ENCODE results near the gene ITGAD. TPM values are rescaled to one million over a fixed set of nuclear protein-coding genes. Genes with fewer than 3 reads are reported as not detected.

ITGAD gene
- total RNA-seq, 2 donors from 2014 or later: 0.14 TPM; not detected in 1

DNA sequence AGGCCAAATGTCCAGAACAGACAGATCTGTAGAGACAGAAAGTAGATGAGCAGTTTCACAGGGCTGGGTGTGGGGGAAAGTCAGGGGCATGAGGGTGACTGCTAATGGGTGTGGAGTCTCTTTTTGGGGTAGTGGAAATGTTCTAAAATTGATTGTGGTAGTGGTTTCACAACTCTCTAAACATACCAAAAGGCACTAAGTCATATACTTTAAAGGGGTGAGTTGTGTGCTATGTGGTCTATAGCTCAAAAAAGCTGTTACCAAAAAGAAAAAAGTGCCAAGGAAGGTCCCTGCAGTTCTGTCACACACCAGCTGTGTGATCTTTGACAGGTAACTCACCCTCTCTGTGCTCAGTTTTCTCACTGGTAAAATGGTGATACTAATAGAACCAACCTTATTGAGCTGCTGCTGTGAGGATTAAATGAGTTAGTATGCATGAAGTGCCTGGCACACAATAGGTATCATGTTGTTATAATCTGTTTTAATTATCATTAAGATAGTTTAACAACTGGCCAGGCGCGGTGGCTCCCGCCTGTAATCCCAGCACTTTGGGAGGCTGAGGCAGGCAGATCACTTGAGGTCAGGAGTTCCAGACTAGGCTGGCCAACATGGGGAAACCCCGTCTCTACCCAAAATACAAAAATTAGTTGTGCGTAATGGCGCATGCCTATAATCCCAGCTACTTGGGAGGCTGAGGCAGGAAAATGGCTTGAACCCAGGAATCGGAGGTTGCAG is 27.8 kb upstream of the ITGAD start:
- ATAC-seq (ENCODE audit: insufficient number of reproducible peaks, low FRiP score, low read depth): no peak
- TF ChIP-seq, protein P1, sequence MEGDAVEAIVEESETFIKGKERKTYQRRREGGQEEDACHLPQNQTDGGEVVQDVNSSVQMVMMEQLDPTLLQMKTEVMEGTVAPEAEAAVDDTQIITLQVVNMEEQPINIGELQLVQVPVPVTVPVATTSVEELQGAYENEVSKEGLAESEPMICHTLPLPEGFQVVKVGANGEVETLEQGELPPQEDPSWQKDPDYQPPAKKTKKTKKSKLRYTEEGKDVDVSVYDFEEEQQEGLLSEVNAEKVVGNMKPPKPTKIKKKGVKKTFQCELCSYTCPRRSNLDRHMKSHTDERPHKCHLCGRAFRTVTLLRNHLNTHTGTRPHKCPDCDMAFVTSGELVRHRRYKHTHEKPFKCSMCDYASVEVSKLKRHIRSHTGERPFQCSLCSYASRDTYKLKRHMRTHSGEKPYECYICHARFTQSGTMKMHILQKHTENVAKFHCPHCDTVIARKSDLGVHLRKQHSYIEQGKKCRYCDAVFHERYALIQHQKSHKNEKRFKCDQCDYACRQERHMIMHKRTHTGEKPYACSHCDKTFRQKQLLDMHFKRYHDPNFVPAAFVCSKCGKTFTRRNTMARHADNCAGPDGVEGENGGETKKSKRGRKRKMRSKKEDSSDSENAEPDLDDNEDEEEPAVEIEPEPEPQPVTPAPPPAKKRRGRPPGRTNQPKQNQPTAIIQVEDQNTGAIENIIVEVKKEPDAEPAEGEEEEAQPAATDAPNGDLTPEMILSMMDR (IDR thresholded peaks at IDR 0.05): no peak
- no peaks in the 10 kb centered on the region for H3K9me3 ChIP-seq
- no peak overlapping the region for H3K27ac ChIP-seq
- no peak for DNase-seq (ENCODE audit: low spot score)
- no peaks in the 10 kb centered on the region for H3K4me1 ChIP-seq (ENCODE audit: control insufficient read depth in 1 of 2, low read depth in 2 of 2)
- H3K27me3 ChIP-seq (replicated peaks; ENCODE audit: insufficient read depth): no peaks in the 10 kb centered on the region
- no peaks in the 10 kb centered on the region for H3K36me3 ChIP-seq
- H3K4me3 ChIP-seq: no peak overlapping the region

DNA sequence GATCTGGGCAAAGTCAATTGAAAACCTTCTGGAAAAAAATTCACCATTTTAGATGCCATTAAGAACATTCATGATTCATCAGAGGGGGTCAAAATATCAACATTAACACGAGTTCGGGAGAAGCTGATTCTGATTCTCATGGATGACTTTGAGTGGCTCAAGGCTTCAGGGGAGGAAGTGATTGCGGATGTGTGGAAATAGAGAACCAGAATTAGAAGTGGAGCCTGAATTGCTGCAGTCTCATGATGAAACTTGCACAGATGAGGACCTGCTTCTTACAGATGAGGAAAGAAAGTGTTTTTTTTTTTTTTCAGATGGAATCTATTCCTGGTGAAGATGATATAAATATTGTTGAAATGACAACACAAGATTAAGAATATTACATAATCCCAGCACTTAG is 25.3 kb upstream of the ITGAD start:
- no peaks in the 10 kb centered on the region for H3K9me3 ChIP-seq
- H3K27ac ChIP-seq: no peak overlapping the region
- ATAC-seq (ENCODE audit: insufficient number of reproducible peaks, low FRiP score, low read depth) (no peak), DNase-seq (ENCODE audit: low spot score) (no peak)
- H3K36me3 ChIP-seq: no peaks in the 10 kb centered on the region
- H3K4me3 ChIP-seq: no peak overlapping the region
- TF ChIP-seq, protein P1 (IDR thresholded peaks at IDR 0.05): no peak
- no peaks in the 10 kb centered on the region for H3K27me3 ChIP-seq (replicated peaks; ENCODE audit: insufficient read depth)
- H3K4me1 ChIP-seq (ENCODE audit: control insufficient read depth in 1 of 2, low read depth in 2 of 2): no peaks in the 10 kb centered on the region

DNA sequence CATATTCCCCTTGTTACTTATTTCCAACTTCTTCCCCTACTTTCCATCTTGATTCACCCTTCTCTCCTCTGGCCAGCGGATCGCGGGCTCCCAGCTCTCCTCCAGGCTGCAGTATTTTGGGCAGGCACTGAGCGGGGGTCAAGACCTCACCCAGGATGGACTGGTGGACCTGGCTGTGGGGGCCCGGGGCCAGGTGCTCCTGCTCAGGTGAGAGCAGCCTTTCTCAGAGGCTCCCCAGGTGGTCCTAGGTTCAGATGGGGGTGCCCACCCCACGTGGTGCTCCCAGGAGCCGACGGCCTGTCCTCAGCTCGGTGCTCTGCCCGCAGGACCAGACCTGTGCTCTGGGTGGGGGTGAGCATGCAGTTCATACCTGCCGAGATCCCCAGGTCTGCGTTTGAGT is 22.1 kb upstream of the ITGAD start:
- no peak for ATAC-seq (ENCODE audit: insufficient number of reproducible peaks, low FRiP score, low read depth)
- no peak overlapping the region for H3K27ac ChIP-seq
- TF ChIP-seq, protein P1 (IDR thresholded peaks at IDR 0.05): no peak
- H3K9me3 ChIP-seq: no peaks in the 10 kb centered on the region
- H3K4me3 ChIP-seq: no peak overlapping the region
- no peaks in the 10 kb centered on the region for H3K27me3 ChIP-seq (replicated peaks; ENCODE audit: insufficient read depth)
- H3K36me3 ChIP-seq: no peaks in the 10 kb centered on the region
- no peak for DNase-seq (ENCODE audit: low spot score)
- H3K4me1 ChIP-seq (ENCODE audit: control insufficient read depth in 1 of 2, low read depth in 2 of 2): no peaks in the 10 kb centered on the region

DNA sequence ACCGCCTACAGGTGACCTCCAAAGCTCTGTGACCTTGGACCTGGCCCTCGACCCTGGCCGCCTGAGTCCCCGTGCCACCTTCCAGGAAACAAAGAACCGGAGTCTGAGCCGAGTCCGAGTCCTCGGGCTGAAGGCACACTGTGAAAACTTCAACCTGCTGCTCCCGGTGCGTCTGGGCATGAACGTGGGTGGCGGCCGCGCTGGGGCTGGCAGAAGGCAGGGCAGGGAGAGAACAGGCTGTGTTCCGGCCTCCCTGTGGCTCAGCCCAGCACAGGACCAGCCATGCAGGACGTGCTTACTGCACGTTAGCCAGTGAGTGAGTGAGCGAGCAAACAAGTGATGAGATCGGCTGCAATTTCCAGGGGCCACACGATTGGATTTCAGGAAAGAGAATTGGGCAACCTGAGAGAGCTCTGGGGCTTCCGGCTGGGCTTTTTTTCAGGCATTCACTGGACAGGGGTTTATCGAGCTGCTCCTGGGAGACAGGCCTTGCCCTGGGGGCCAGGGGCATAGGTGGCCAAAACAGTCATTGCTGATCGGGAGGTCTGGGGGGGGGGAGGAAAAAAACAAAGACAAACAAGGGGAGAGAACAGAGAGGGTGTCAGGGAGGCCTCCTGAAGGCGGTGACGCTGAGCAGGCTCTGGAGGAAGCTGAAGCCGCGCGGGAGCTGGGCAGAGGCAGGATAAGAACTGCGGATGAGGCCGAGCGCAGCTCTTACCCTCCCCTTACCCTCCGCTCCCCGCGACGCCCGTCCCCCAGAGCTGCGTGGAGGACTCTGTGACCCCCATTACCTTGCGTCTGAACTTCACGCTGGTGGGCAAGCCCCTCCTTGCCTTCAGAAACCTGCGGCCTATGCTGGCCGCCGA is 21.3 kb upstream of the ITGAD start:
- H3K27me3 ChIP-seq (replicated peaks; ENCODE audit: insufficient read depth): no peaks in the 10 kb centered on the region
- TF ChIP-seq, protein P1 (IDR thresholded peaks at IDR 0.05): no peak

DNA sequence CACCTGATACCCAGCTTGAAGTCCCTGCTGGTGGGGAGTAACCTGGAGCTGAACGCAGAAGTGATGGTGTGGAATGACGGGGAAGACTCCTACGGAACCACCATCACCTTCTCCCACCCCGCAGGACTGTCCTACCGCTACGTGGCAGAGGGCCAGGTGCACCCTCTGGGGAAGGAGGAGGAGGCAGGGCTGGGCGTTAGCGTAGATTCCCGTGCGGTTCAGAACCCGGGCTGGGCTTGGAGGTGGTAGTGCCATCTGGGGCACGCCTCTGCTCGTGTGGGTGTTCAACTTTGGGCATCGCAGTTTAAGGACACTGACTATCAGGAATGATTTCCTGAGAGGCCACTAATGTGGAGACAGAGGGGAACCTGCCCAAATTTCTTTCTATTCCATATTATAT is 19.9 kb upstream of the ITGAD start:
- TF ChIP-seq, protein P1 (IDR thresholded peaks at IDR 0.05): no peak
- no peaks in the 10 kb centered on the region for H3K4me1 ChIP-seq (ENCODE audit: control insufficient read depth in 1 of 2, low read depth in 2 of 2)
- H3K9me3 ChIP-seq: no peaks in the 10 kb centered on the region
- DNase-seq (ENCODE audit: low spot score): no peak
- H3K27ac ChIP-seq: no peak overlapping the region
- no peak for ATAC-seq (ENCODE audit: insufficient number of reproducible peaks, low FRiP score, low read depth)
- no peaks in the 10 kb centered on the region for H3K27me3 ChIP-seq (replicated peaks; ENCODE audit: insufficient read depth)
- no peak overlapping the region for H3K4me3 ChIP-seq
- no peaks in the 10 kb centered on the region for H3K36me3 ChIP-seq

More for the DNA sequence above, 21.3 kb upstream of the ITGAD start:
- no peaks in the 10 kb centered on the region for H3K4me1 ChIP-seq (ENCODE audit: control insufficient read depth in 1 of 2, low read depth in 2 of 2)
- DNase-seq (ENCODE audit: low spot score) (no peak), ATAC-seq (ENCODE audit: insufficient number of reproducible peaks, low FRiP score, low read depth) (no peak)
- no peaks in the 10 kb centered on the region for H3K9me3 ChIP-seq
- no peaks in the 10 kb centered on the region for H3K36me3 ChIP-seq
- no peak overlapping the region for H3K4me3 ChIP-seq
- H3K27ac ChIP-seq: no peak overlapping the region

All from thoracic aorta (tissue), 2 donors.